GM12878 (cell line): Measurements from ENCODE around the gene KPNA4. TPM values are rescaled to one million over a fixed set of nuclear protein-coding genes. Genes with fewer than 3 reads are reported as not detected.

Source experiments
- ATAC-seq: fragments of 200-7000 bp; cut with Tn5 transposase; 3 replicates; pipeline ENCODE4 v1.9.1; 2020; ENCODE audit warnings: mild to moderate bottlenecking, moderate library complexity
- BruUV-seq: library from RNA; stranded (reverse); fragments of 400-500 nt; replicated peaks from 2 replicates; lab custom pipeline; 2021; lab: Mats Ljungman, UMichigan
- CTCF ChIA-PET: fragments of 300-600 bp; sonication (Branson Sonifier 250); formaldehyde crosslinking; extraction: SDS; loops from one replicate; lab custom pipeline; 2021; ENCODE audit warnings: inconsistent platforms; lab: Yijun Ruan, JAX
- POLR2A ChIA-PET: fragments of 350-600 bp; formaldehyde crosslinking; extraction: SDS; loops from one replicate; lab custom pipeline; 2021; ENCODE audit warnings: inconsistent platforms; lab: Charles Lee
- RAD21 ChIA-PET: fragments of 300-600 bp; sonication (Branson Sonifier 250); formaldehyde crosslinking; loops from one replicate; lab custom pipeline; 2023; ENCODE audit warnings: antibody characterized with exemption; ENCODE audit not compliant: unreplicated experiment; lab: Charles Lee
- SMC1A ChIA-PET: fragments of 300-600 bp; sonication (Branson Sonifier 250); formaldehyde crosslinking; loops from one replicate; lab custom pipeline; 2023; ENCODE audit not compliant: unreplicated experiment, uncharacterized antibody; lab: Charles Lee
- DNase-seq: peaks from one replicate; pipeline ENCODE4 v3.0.0-alpha.2; 2011; ENCODE audit warnings: low read depth, low spot score
- FAIRE-seq: peaks from 3 replicates; lab custom pipeline; 2011; peaks lifted over from hg19 to GRCh38; lab: Jason Lieb, UNC
- H2AFZ ChIP-seq: 2 replicates; pipeline ENCODE4 v1.6.0; 2011; ENCODE audit warnings: low read depth, low read length, control low read depth; ENCODE audit not compliant: control insufficient read depth
- H3K27ac ChIP-seq: 2 replicates; pipeline ENCODE4 v1.5.1; 2011; ENCODE audit warnings: control low read depth; ENCODE audit not compliant: control insufficient read depth, insufficient read depth
- H3K27me3 ChIP-seq, 2 experiments: replicated peaks in 1 of 2; 2 replicates each; pipeline versions ENCODE4 v1.6.0 to v1.6.1; 2011; ENCODE audit warnings: low read length in 1 of 2; ENCODE audit not compliant: control insufficient read depth in 2 of 2, insufficient read depth in 2 of 2
- H3K36me3 ChIP-seq, 2 experiments: 2 replicates each; pipeline ENCODE4 v1.5.1; 2011; ENCODE audit warnings: low read length in 1 of 2; ENCODE audit not compliant: control insufficient read depth in 2 of 2, insufficient read depth in 2 of 2
- H3K4me1 ChIP-seq: 2 replicates; pipeline ENCODE4 v1.6.1; 2011; ENCODE audit warnings: mild to moderate bottlenecking, low read length, moderate library complexity, mixed read lengths; ENCODE audit not compliant: control insufficient read depth, insufficient read depth
- H3K4me2 ChIP-seq: 2 replicates; pipeline ENCODE4 v1.6.0; 2011; ENCODE audit warnings: control low read depth; ENCODE audit not compliant: control insufficient read depth, insufficient read depth
- H3K4me3 ChIP-seq: fragments of 200-600 bp; sonication (generic); 2 replicates; pipeline ENCODE4 v1.5.1; 2016
- H3K79me2 ChIP-seq: 2 replicates; pipeline ENCODE4 v1.6.0; 2011; ENCODE audit warnings: low read length; ENCODE audit not compliant: control insufficient read depth, insufficient read depth
- H3K9ac ChIP-seq: 2 replicates; pipeline ENCODE4 v1.8.0; 2011; ENCODE audit warnings: low read length, control low read depth, mixed read lengths; ENCODE audit not compliant: control insufficient read depth, insufficient read depth
- H3K9me3 ChIP-seq: replicated peaks from 3 replicates; pipeline ENCODE4 v1.5.1; 2011; ENCODE audit warnings: mild to moderate bottlenecking, low read length; ENCODE audit not compliant: control insufficient read depth, insufficient read depth
- H4K20me1 ChIP-seq: 2 replicates; pipeline ENCODE4 v1.6.0; 2011; ENCODE audit not compliant: control insufficient read depth, insufficient read depth
- ASH2L ChIP-seq: fragments of 300-600, 200-600 bp; sonication (generic); IDR thresholded peaks from 2 replicates; pipeline ENCODE4 v1.6.1; 2017; ENCODE audit warnings: low read depth, mild to moderate bottlenecking, borderline replicate concordance
- DPF2 ChIP-seq: fragments of 450-650 bp; IDR thresholded peaks from 2 replicates; pipeline ENCODE4 v1.6.1; 2017; ENCODE audit warnings: mild to moderate bottlenecking
- FOXM1 ChIP-seq: IDR thresholded peaks from 2 replicates; pipeline ENCODE4 v1.6.1; 2012; ENCODE audit warnings: low read depth, mild to moderate bottlenecking, inconsistent platforms, low read length, moderate library complexity
- MTA2 ChIP-seq: fragments of 450-650 bp; IDR thresholded peaks from 2 replicates; pipeline ENCODE4 v1.6.1; 2016; ENCODE audit warnings: low read depth, mild to moderate bottlenecking, moderate library complexity
- NFYA ChIP-seq: IDR thresholded peaks from 2 replicates; pipeline ENCODE4 v1.6.1; 2011; ENCODE audit warnings: low read depth, mild to moderate bottlenecking, low read length, improper control_type of control experiment, borderline replicate concordance
- NR2C2 ChIP-seq: IDR thresholded peaks from 2 replicates; pipeline ENCODE4 v1.6.1; 2011; ENCODE audit warnings: borderline replicate concordance, low read depth; ENCODE audit not compliant: control insufficient read depth, insufficient read length
- RB1 ChIP-seq: fragments of 450-650 bp; formaldehyde crosslinking; IDR thresholded peaks from 2 replicates; pipeline ENCODE4 v1.6.1; 2017; ENCODE audit warnings: mild to moderate bottlenecking, borderline replicate concordance
- TAF1 ChIP-seq: IDR thresholded peaks from 2 replicates; pipeline ENCODE4 v1.6.1; 2011; ENCODE audit warnings: mild to moderate bottlenecking, low read depth, low read length, borderline replicate concordance
- in situ Hi-C: fragments of 300-500 bp; cut with MboI; formaldehyde crosslinking; loops from 9 replicates; pipeline ENCODE4 v1.14.3; 2018; ENCODE audit warnings: mixed read lengths
- intact Hi-C: fragments of 100-400 bp; cut with micrococcal nuclease; formaldehyde crosslinking; loops from one replicate; pipeline ENCODE4 v1.14.2; 2022; ENCODE audit not compliant: unreplicated experiment
- polyA plus RNA-seq, 11 experiments: library from polyadenylated mRNA; depleted of rRNA in 4 of 11; unstranded in 6 of 11; stranded (reverse) in 5 of 11; fragments of >200 nt; fragmentation: Nextera tagmentation in 4 of 11; fragmentation: Illumina TruSeq in 1 of 11; extraction: Ambion mirVana in 4 of 11; extraction: Trizol in 1 of 11; gene quantifications; 1 replicate in 1 of 11; 2 replicates in 10 of 11; pipeline versions ENCODE4 v1.2.1 to v1.2.3, GENCODE V29; 2011 to 2016; ENCODE audit warnings: inconsistent platforms in 2 of 11, missing spikeins in 2 of 11, low read depth in 1 of 11
- total RNA-seq, 4 experiments: library from RNA; depleted of rRNA in 3 of 4; stranded (reverse); fragments of >200 nt in 3 of 4; fragmentation: Illumina TruSeq in 1 of 4; extraction: Trizol in 1 of 4; gene quantifications; 2 replicates each; pipeline versions ENCODE4 v1.2.1 to v1.2.3, GENCODE V29; 2013 to 2021
- TF ChIP-seq, protein P1 (sequence below): fragments of 450-650 bp; formaldehyde crosslinking; IDR thresholded peaks from 2 replicates; pipeline ENCODE4 v1.5.0; 2022; ENCODE audit warnings: mild to moderate bottlenecking, missing genetic modification characterization
- TF ChIP-seq, protein P2 (sequence below): fragments of 450-650 bp; IDR thresholded peaks from 2 replicates; pipeline ENCODE4 v1.6.1; 2017; ENCODE audit warnings: antibody characterized with exemption, mild to moderate bottlenecking, moderate library complexity
- TF ChIP-seq, protein P3 (sequence below): fragments of 450-650 bp; IDR thresholded peaks from 2 replicates; pipeline ENCODE4 v1.6.1; 2017; ENCODE audit warnings: low read depth, mild to moderate bottlenecking, moderate library complexity
- TF ChIP-seq, protein P4 (sequence below): IDR thresholded peaks from 2 replicates; pipeline ENCODE4 v1.6.1; 2012; ENCODE audit warnings: low read depth, low read length, improper control_type of control experiment

The KPNA4 gene
- total and polyA plus RNA-seq, 10 of the 15 experiments (the other 5 are each of a cell fraction or from before 2014, with no cell fraction given): 9.9 to 40.6 (median 18.1) TPM

DNA sequence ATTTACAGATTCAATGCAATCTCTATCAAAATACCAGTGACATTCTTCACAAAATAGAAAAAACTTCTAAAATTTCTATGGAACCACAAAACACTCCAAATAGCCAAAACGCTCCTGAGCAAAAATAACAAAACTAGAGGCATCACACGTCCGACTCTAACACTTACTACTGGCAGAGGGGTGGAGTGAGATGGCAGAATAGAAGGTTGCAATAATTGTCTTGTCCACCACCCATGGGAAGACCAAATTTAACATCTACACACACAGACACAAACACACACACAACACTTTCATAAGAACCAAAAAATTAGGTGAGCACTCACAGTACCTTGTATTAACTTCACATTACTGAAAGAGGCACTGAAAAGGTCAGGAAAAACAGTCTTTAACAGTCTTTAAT, 21.3 kb upstream of the KPNA4 start (continued):
- TF ChIP-seq, protein P1, sequence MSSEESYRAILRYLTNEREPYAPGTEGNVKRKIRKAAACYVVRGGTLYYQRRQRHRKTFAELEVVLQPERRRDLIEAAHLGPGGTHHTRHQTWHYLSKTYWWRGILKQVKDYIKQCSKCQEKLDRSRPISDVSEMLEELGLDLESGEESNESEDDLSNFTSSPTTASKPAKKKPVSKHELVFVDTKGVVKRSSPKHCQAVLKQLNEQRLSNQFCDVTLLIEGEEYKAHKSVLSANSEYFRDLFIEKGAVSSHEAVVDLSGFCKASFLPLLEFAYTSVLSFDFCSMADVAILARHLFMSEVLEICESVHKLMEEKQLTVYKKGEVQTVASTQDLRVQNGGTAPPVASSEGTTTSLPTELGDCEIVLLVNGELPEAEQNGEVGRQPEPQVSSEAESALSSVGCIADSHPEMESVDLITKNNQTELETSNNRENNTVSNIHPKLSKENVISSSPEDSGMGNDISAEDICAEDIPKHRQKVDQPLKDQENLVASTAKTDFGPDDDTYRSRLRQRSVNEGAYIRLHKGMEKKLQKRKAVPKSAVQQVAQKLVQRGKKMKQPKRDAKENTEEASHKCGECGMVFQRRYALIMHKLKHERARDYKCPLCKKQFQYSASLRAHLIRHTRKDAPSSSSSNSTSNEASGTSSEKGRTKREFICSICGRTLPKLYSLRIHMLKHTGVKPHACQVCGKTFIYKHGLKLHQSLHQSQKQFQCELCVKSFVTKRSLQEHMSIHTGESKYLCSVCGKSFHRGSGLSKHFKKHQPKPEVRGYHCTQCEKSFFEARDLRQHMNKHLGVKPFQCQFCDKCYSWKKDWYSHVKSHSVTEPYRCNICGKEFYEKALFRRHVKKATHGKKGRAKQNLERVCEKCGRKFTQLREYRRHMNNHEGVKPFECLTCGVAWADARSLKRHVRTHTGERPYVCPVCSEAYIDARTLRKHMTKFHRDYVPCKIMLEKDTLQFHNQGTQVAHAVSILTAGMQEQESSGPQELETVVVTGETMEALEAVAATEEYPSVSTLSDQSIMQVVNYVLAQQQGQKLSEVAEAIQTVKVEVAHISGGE (CRISPR knock-in tag): no peak
- TF ChIP-seq DPF2 (no peak), NFYA (no peak), FOXM1 (no peak), NR2C2 (no peak), MTA2 (no peak)
- TF ChIP-seq, protein P2, sequence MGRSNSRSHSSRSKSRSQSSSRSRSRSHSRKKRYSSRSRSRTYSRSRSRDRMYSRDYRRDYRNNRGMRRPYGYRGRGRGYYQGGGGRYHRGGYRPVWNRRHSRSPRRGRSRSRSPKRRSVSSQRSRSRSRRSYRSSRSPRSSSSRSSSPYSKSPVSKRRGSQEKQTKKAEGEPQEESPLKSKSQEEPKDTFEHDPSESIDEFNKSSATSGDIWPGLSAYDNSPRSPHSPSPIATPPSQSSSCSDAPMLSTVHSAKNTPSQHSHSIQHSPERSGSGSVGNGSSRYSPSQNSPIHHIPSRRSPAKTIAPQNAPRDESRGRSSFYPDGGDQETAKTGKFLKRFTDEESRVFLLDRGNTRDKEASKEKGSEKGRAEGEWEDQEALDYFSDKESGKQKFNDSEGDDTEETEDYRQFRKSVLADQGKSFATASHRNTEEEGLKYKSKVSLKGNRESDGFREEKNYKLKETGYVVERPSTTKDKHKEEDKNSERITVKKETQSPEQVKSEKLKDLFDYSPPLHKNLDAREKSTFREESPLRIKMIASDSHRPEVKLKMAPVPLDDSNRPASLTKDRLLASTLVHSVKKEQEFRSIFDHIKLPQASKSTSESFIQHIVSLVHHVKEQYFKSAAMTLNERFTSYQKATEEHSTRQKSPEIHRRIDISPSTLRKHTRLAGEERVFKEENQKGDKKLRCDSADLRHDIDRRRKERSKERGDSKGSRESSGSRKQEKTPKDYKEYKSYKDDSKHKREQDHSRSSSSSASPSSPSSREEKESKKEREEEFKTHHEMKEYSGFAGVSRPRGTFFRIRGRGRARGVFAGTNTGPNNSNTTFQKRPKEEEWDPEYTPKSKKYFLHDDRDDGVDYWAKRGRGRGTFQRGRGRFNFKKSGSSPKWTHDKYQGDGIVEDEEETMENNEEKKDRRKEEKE: no peak

DNA sequence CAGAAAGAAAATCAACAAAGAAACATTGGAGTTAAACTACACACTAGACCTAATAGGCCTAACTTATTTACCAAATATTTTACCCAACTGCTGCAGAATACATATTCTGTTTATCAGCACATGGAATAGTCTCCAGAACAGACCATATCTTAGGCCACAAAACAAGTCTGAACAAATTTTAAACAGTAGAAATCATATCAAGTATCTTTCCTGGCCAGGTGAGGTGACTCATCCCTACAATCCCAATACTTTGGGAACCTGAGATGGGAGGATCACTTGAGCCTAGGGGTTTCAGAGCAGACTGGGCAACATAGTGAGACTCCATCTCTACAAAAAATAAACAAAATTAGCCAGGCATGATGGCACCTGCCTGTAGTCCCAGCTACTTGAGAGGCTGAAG, 18.1 kb upstream of the KPNA4 start:
- RAD21 ChIA-PET: no interaction called here
- Histone ChIP-seq H3K36me3 (no peaks in the 10 kb centered on the region), H3K4me2 (no peak overlapping the region), H3K79me2 (no peaks in the 10 kb centered on the region), H3K9me3 (no peaks in the 10 kb centered on the region; the same call in 2 of the 3 replicates), H3K9ac (no peak overlapping the region), H3K27me3 (no peaks in the 10 kb centered on the region), H3K4me3 (no peak overlapping the region), H3K27ac (no peak overlapping the region), H4K20me1 (no peaks in the 10 kb centered on the region)
- BruUV-seq: no TSS peak
- POLR2A ChIA-PET: no interaction called here
- ATAC-seq (no peak), DNase-seq (no peak)
- intact Hi-C loops: no loop called here
- TF ChIP-seq, protein P3, sequence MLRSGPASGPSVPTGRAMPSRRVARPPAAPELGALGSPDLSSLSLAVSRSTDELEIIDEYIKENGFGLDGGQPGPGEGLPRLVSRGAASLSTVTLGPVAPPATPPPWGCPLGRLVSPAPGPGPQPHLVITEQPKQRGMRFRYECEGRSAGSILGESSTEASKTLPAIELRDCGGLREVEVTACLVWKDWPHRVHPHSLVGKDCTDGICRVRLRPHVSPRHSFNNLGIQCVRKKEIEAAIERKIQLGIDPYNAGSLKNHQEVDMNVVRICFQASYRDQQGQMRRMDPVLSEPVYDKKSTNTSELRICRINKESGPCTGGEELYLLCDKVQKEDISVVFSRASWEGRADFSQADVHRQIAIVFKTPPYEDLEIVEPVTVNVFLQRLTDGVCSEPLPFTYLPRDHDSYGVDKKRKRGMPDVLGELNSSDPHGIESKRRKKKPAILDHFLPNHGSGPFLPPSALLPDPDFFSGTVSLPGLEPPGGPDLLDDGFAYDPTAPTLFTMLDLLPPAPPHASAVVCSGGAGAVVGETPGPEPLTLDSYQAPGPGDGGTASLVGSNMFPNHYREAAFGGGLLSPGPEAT: no peak
- TF ChIP-seq TAF1: no peak
- no peak for TF ChIP-seq ASH2L
- TF ChIP-seq, protein P4, sequence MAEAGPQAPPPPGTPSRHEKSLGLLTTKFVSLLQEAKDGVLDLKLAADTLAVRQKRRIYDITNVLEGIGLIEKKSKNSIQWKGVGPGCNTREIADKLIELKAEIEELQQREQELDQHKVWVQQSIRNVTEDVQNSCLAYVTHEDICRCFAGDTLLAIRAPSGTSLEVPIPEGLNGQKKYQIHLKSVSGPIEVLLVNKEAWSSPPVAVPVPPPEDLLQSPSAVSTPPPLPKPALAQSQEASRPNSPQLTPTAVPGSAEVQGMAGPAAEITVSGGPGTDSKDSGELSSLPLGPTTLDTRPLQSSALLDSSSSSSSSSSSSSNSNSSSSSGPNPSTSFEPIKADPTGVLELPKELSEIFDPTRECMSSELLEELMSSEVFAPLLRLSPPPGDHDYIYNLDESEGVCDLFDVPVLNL: no peak
- TF ChIP-seq NR2C2: no peak
- TF ChIP-seq RB1: no peak
- TF ChIP-seq, all 136 proteins: peak for 0
- CTCF ChIA-PET: no interaction called here
- Histone ChIP-seq H3K4me1 (no peaks in the 10 kb centered on the region), H2AFZ (no peak overlapping the region)
- in situ Hi-C loops: no loop called here
- FAIRE-seq: no peak
- SMC1A ChIA-PET: no interaction called here
